Thoracic aorta (tissue), 2 donors: ENCODE measurements around the gene UVSSA. TPM values are rescaled to one million over a fixed set of nuclear protein-coding genes. Genes with fewer than 3 reads are reported as not detected.

ENCODE experiments used
- ATAC-seq: fragments of 150-250 bp; one replicate; pipeline ENCODE4 v1.8.0; 2017; ENCODE audit warnings: low read depth; ENCODE audit not compliant: insufficient number of reproducible peaks, low FRiP score
- DNase-seq: peaks from one replicate; pipeline ENCODE4 v3.0.0-alpha.2; 2020; ENCODE audit warnings: low spot score
- H3K27ac ChIP-seq, 2 donors: fragments of 200-600 bp; sonication (generic); 1 replicate in 1 of 2; 2 replicates in 1 of 2; pipeline ENCODE4 v1.5.1; 2016; ENCODE audit warnings: mild to moderate bottlenecking in 2 of 2, moderate library complexity in 2 of 2
- H3K27me3 ChIP-seq: fragments of 200-600 bp; sonication (generic); replicated peaks from 2 replicates; pipeline ENCODE4 v1.6.0; 2016; ENCODE audit warnings: mild to moderate bottlenecking; ENCODE audit not compliant: insufficient read depth
- H3K36me3 ChIP-seq: fragments of 200-600 bp; sonication (generic); one replicate; pipeline ENCODE4 v1.5.1; 2016
- H3K4me1 ChIP-seq, 2 donors: fragments of 200-600 bp; sonication (generic); 1 replicate in 1 of 2; 2 replicates in 1 of 2; pipeline versions ENCODE4 v1.5.1 to v1.6.0; 2016; ENCODE audit warnings: low read depth in 2 of 2, mild to moderate bottlenecking in 1 of 2; ENCODE audit not compliant: control insufficient read depth in 1 of 2
- H3K4me3 ChIP-seq: fragments of 200-600 bp; sonication (generic); 2 replicates; pipeline ENCODE4 v1.5.1; 2016; ENCODE audit warnings: mild to moderate bottlenecking
- H3K9me3 ChIP-seq: fragments of 200-600 bp; sonication (generic); 2 replicates; pipeline ENCODE4 v1.5.1; 2016
- total RNA-seq, 2 donors: library from RNA; depleted of rRNA; stranded (reverse); fragments of >200 nt; gene quantifications; one replicate each; pipeline versions ENCODE4 v1.1.0 to v1.2.3, GENCODE V29; 2016
- TF ChIP-seq, protein P1 (sequence below): fragments of 200-600 bp; sonication (generic); IDR thresholded peaks from one replicate; pipeline ENCODE4 v1.5.1; 2019; ENCODE audit warnings: antibody characterized with exemption

The UVSSA gene
- total RNA-seq, 2 donors from 2014 or later = 23.3 to 29.0 TPM

DNA sequence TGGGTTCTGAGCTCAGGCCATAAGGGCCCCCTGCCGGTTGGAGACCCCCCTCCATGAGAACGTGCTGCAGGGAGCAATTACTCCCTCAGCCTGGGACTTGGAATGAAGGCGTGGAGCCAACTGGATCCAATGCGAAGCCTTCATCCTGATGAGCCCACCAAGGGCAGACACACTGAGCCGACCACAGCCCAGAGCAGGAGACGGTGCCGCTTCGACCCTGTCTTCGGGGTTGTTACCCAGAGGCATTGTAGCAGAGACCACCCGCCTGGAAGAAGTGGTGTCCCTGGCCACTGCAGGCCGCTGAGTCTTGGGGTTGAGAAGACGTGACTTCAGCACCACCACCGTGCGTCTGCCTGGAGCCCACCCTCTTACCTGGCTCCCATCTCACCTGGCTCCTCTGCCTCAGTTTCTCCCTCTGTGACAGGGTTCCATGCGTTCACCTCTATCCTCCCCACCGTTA lies 66.2 kb downstream of the UVSSA start:
- no peaks in the 10 kb centered on the region for H3K4me1 ChIP-seq
- no peak overlapping the region for H3K4me3 ChIP-seq
- no peak overlapping the region for H3K27ac ChIP-seq
- no peaks in the 10 kb centered on the region for H3K9me3 ChIP-seq
- H3K27me3 ChIP-seq = peaks cover 6% of the 10 kb centered on the region
- no peaks in the 10 kb centered on the region for H3K36me3 ChIP-seq
- ATAC-seq (no peak), DNase-seq (no peak)
- TF ChIP-seq, protein P1, sequence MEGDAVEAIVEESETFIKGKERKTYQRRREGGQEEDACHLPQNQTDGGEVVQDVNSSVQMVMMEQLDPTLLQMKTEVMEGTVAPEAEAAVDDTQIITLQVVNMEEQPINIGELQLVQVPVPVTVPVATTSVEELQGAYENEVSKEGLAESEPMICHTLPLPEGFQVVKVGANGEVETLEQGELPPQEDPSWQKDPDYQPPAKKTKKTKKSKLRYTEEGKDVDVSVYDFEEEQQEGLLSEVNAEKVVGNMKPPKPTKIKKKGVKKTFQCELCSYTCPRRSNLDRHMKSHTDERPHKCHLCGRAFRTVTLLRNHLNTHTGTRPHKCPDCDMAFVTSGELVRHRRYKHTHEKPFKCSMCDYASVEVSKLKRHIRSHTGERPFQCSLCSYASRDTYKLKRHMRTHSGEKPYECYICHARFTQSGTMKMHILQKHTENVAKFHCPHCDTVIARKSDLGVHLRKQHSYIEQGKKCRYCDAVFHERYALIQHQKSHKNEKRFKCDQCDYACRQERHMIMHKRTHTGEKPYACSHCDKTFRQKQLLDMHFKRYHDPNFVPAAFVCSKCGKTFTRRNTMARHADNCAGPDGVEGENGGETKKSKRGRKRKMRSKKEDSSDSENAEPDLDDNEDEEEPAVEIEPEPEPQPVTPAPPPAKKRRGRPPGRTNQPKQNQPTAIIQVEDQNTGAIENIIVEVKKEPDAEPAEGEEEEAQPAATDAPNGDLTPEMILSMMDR = no peak

DNA sequence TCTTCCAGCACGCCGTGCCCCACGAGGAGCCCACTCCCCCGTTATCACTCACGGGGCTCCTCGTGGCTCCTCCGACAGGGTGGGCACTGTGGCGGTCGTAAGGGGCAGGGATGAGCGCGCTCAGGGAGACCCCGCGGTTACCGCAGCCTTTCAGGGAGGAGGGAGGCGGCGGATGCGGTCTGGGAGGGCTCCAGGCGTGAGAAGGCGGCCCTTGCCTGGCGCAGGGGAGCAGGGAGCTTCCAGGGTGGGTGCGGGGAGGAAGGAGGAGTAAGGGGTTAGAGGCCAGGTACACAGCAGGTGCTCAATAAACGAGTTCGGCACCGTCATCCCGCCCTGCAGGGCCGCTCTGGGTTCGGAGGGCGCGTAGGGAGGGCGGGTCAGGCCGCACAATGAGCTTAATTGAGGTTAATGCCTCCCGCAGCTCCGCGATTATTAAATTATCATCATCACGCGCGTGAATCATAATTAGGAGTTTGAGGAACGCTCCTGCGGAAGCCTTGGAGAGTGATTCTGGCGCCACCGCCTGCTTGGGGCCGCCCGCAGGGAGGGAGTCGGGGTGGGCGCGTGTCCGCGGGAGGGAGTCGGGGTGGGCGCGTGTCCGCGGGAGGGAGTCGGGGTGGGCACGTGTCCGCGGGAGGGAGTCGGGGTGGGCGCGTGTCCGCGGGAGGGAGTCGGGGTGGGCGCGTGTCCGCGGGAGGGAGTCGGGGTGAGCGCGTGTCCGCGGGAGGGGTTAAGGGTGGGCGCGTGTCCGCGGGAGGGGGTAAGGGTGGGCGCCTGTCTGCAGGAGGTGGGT lies 66.9 kb downstream of the UVSSA start:
- Histone ChIP-seq H3K4me3 (no peak overlapping the region), H3K9me3 (no peaks in the 10 kb centered on the region), H3K27ac (no peak overlapping the region), H3K36me3 (no peaks in the 10 kb centered on the region), H3K27me3 (peaks cover 6% of the 10 kb centered on the region), H3K4me1 (no peaks in the 10 kb centered on the region)
- TF ChIP-seq, protein P1 = no peak
- ATAC-seq (no peak), DNase-seq (no peak)

DNA sequence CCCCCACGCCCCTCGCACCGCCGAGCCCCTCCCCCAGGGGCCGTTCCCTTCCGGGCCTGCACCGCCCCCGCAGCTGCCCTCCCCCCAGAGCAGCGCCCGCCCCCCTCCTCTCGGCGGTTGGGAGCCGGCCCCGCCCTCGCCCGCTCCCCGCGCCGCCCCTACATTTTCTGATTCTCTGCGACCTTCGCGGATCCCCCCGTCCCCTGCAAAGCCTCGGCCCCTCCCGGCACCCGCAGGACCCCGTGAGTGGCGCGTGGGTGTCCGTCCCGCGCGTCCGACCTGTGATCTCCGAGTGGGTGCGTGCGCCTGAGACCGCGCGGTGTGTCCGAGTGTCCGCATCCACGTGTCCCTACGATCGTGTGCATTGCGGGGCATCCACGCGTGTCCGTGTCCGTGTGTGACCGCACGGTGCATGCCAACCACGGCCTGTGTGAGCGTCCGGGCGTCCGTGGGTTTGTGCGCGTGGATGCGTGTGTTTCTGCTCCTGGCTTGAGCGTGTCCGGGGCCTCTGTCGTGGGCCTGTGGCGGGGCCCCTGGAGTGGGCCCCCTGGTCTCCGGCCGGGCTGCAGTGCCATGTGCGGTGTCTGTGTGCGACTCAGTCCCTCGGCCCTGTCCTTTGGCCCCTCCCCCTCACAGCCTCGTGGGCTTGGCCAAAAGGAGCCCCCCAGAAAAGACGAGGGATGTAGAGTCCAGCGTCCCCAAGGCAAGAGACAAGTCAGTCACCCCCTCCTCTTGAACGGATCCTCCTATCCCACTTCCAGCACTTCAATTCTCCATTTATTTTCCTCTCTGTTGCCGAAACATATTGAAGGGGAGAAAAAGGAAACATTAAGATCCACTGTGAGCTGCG lies 68.0 kb downstream of the UVSSA start:
- no peak for DNase-seq
- no peaks in the 10 kb centered on the region for H3K9me3 ChIP-seq
- H3K27me3 ChIP-seq = peaks cover 6% of the 10 kb centered on the region
- no peak overlapping the region for H3K4me3 ChIP-seq
- ATAC-seq = no peak
- H3K36me3 ChIP-seq = no peaks in the 10 kb centered on the region
- no peak overlapping the region for H3K27ac ChIP-seq
- no peaks in the 10 kb centered on the region for H3K4me1 ChIP-seq
- TF ChIP-seq, protein P1 = no peak

DNA sequence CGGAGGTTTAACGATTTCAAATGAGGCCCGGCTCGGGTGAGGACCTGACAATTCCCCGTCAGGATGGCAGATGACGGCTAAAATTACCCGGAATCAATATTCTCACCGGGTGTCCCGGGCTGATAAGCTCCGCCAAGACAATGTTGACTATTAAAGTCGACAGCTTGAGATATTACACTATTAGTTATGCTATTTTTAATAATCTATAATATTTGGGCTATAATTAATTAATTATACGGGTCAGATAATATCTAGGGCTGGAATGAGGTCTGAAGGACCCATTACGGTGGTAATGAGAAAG lies 68.6 kb downstream of the UVSSA start:
- no peak for ATAC-seq
- Histone ChIP-seq H3K4me3 (no peak overlapping the region), H3K9me3 (no peaks in the 10 kb centered on the region), H3K4me1 (no peaks in the 10 kb centered on the region), H3K27me3 (peaks cover 6% of the 10 kb centered on the region), H3K36me3 (no peaks in the 10 kb centered on the region), H3K27ac (no peak overlapping the region)
- DNase-seq = no peak
- TF ChIP-seq, protein P1 = no peak
